Measurements from ENCODE around the gene UBALD2. TPM values are rescaled to one million over a fixed set of nuclear protein-coding genes. Genes with fewer than 3 reads are reported as not detected.

Gene UBALD2
- total and polyA plus RNA-seq, 5 donors from 2014 or later, result 3.9 to 247 (median 8.5) TPM

DNA sequence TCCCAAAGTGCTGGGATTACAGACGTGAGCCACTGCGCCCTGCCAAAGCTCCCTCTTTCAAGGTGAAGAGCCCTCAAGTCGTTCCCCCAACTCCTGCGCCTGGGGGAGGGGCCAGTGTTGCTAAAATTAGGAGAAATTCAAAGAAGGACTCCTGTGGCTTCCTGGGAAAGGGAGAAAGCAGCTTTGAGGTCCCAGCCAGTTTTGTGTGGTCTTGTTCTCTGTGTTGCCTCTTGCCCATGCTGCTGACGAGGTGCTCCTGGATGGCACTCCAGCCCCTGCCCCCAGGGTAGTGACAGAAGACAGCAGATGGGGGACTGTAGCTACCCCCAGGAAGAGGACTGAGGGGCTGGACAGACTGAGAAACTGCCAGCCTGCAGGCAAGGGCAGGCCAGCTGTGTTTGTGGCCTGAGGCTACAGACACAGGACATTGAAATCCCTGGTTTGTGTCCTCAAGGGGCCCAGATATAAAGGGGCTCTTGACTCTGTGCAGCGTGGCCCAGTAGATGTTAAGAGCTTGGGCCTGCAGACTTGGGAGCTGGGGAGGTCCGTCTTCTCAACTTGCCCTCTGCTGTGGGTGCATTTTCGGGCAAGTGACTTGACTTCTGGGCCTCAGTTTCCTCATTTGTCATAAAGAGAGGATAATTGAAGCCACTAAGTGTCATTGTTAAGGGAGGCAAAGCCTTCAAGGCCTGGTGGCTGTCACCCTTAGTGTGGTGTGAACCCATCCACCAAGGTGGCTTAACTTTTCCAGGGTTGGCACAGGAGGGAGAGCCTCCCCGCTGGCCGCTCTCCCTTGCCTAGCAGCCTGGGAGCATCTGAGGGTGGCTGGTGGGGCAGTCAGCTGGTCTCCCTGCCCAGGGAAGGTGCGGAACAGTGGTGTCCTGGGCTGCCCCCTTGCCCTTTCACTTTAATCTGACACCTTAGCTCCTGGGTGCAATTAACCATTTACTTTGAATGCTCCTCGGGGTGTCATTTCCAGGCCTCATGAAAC is 4.1 kb downstream of the UBALD2 start:
- Mint-ChIP-seq H3K36me3 (peaks cover 9% of the 10 kb centered on the region), H3K4me3 (peak overlapping the region; percentile 86 to 95 (median 92))

DNA sequence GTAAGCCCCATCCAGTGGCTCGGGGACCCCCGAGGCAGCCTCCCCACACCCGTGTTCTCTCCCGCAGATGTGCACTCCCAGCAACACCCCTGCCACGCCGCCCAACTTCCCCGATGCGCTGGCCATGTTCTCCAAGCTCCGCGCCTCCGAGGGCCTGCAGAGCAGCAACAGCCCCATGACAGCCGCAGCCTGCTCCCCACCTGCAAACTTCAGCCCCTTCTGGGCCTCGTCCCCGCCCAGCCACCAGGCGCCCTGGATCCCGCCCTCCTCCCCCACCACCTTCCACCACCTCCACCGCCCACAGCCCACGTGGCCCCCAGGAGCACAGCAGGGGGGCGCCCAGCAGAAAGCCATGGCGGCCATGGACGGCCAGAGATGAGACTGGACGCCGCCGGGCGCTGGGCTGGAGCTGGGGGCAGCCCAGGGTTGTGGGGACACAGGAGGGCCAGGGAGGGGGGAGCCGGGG is 5.0 kb downstream of the UBALD2 start:
- peak in 1 of 3 donors; percentile 25 for DNase-seq
- H3K36me3 ChIP-seq (ENCODE audit: control insufficient read depth, insufficient read depth, low read length), result peaks cover 11% of the 10 kb centered on the region
- H3K27me3 Mint-ChIP-seq, result peaks cover 5% of the 10 kb centered on the region
- H3K4me1 Mint-ChIP-seq, result peaks cover 5 to 73% (median 29%) of the 10 kb centered on the region in 4 donors
- H3K9me3 Mint-ChIP-seq, result peaks cover 0 to 1% (median 0%) of the 10 kb centered on the region in 7 donors
- no peak overlapping the region for H3K4me3 ChIP-seq (ENCODE audit: low read depth, low read length)
- H3K4me1 ChIP-seq (ENCODE audit: control insufficient read depth, insufficient read depth, low read length, poor library complexity, severe bottlenecking), result peaks cover 89% of the 10 kb centered on the region
- peaks cover 9% of the 10 kb centered on the region for H3K36me3 Mint-ChIP-seq
- H3K27ac Mint-ChIP-seq, result peak overlapping the region in 2 of 3 donors; percentile 44 to 96
- H3K27me3 ChIP-seq (ENCODE audit: control insufficient read depth, insufficient read depth, low read length), result no peaks in the 10 kb centered on the region
- ATAC-seq (ENCODE audit: low read depth in 2 of 2), result no peak
- peak overlapping the region in 3 of 4 donors; percentile 63 to 93 (median 91) for H3K4me3 Mint-ChIP-seq
- no peaks in the 10 kb centered on the region for H3K9me3 ChIP-seq (ENCODE audit: control insufficient read depth in 2 of 2, low read length in 2 of 2)
- peak overlapping the region; percentile 92 for H3K27ac ChIP-seq (ENCODE audit: insufficient read depth, low read length, poor library complexity, severe bottlenecking)

More for the DNA sequence above, 4.1 kb downstream of the UBALD2 start:
- H3K9me3 Mint-ChIP-seq, result peaks cover 0 to 1% (median 0%) of the 10 kb centered on the region in 7 donors
- H3K36me3 ChIP-seq (ENCODE audit: control insufficient read depth, insufficient read depth, low read length), result peaks cover 11% of the 10 kb centered on the region
- peaks cover 85% of the 10 kb centered on the region for H3K4me1 ChIP-seq (ENCODE audit: control insufficient read depth, insufficient read depth, low read length, poor library complexity, severe bottlenecking)
- H3K27me3 ChIP-seq (ENCODE audit: control insufficient read depth, insufficient read depth, low read length), result no peaks in the 10 kb centered on the region
- DNase-seq (peak in 1 of 3 donors; percentile 39), ATAC-seq (ENCODE audit: low read depth in 2 of 2) (no peak)
- peaks cover 10 to 69% (median 29%) of the 10 kb centered on the region in 4 donors for H3K4me1 Mint-ChIP-seq
- no peak overlapping the region for H3K4me3 ChIP-seq (ENCODE audit: low read depth, low read length)
- peak overlapping the region; percentile 83 to 96 (median 95) for H3K27ac Mint-ChIP-seq
- H3K9me3 ChIP-seq (ENCODE audit: control insufficient read depth in 2 of 2, low read length in 2 of 2), result no peaks in the 10 kb centered on the region
- peak overlapping the region; percentile 91 for H3K27ac ChIP-seq (ENCODE audit: insufficient read depth, low read length, poor library complexity, severe bottlenecking)
- H3K27me3 Mint-ChIP-seq, result peaks cover 5% of the 10 kb centered on the region

DNA sequence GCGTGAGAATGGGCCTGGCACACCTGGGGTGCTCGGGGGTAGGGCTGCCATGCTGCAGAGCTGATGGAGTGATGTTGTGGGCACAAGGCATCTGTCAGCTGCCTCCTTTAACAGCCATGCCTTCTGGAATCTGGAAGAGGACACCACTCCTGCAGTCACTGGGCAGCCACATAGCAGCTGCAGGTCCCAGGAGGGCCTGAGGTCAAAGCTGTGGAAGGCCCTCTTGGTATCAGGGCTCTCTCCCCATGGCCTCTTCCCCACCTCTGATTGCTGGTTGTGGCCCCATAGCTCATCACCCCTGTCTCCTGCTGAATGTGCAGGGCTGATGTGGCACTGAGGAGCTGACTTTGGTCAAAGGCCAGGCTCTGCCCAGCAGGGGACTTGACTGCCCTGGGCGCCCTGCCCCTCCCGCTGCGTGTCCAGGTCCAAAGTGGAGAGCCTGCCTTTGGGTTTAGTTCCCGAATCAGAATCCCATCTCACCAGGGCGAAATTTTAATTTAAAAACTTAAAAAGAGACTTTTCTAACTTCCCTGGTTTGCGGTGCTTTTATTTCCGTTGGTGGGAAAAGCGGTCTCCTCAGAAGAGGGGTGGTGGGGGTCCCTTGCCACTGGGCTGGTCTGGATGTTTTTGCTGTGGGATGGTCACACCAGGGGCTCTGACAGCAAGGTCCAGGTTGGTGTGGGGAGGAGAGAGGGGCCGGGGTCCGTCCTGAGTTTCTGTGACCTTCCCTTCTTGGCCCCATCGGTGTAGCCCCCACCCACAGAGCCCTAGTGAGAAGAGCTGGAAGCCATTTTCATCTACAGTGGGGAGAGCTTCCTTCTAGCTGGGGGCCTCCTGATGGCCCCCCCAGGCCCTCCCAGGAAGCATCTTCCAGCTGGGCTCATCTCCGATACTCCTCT is 5.9 kb downstream of the UBALD2 start:
- Histone ChIP-seq H3K27ac (ENCODE audit: insufficient read depth, low read length, poor library complexity, severe bottlenecking) (peak overlapping the region; percentile 92), H3K36me3 (ENCODE audit: control insufficient read depth, insufficient read depth, low read length) (peaks cover 11% of the 10 kb centered on the region), H3K4me3 (ENCODE audit: low read depth, low read length) (peak overlapping the region; percentile 11), H3K4me1 (ENCODE audit: control insufficient read depth, insufficient read depth, low read length, poor library complexity, severe bottlenecking) (peaks cover 90% of the 10 kb centered on the region), H3K27me3 (ENCODE audit: control insufficient read depth, insufficient read depth, low read length) (no peaks in the 10 kb centered on the region), H3K9me3 (ENCODE audit: control insufficient read depth in 2 of 2, low read length in 2 of 2) (no peaks in the 10 kb centered on the region)
- H3K9me3 Mint-ChIP-seq, result peaks cover 0 to 1% (median 0%) of the 10 kb centered on the region in 7 donors
- ATAC-seq (ENCODE audit: low read depth in 2 of 2) (peak in 1 of 2 donors; percentile 1), DNase-seq (peak in 1 of 3 donors; percentile 40)
- H3K36me3 Mint-ChIP-seq, result peaks cover 9% of the 10 kb centered on the region
- H3K27me3 Mint-ChIP-seq, result peaks cover 5% of the 10 kb centered on the region
- peak overlapping the region; percentile 52 to 97 (median 84) for H3K27ac Mint-ChIP-seq
- peaks cover 5 to 76% (median 29%) of the 10 kb centered on the region in 4 donors for H3K4me1 Mint-ChIP-seq
- peak overlapping the region; percentile 84 to 93 (median 87) for H3K4me3 Mint-ChIP-seq

DNA sequence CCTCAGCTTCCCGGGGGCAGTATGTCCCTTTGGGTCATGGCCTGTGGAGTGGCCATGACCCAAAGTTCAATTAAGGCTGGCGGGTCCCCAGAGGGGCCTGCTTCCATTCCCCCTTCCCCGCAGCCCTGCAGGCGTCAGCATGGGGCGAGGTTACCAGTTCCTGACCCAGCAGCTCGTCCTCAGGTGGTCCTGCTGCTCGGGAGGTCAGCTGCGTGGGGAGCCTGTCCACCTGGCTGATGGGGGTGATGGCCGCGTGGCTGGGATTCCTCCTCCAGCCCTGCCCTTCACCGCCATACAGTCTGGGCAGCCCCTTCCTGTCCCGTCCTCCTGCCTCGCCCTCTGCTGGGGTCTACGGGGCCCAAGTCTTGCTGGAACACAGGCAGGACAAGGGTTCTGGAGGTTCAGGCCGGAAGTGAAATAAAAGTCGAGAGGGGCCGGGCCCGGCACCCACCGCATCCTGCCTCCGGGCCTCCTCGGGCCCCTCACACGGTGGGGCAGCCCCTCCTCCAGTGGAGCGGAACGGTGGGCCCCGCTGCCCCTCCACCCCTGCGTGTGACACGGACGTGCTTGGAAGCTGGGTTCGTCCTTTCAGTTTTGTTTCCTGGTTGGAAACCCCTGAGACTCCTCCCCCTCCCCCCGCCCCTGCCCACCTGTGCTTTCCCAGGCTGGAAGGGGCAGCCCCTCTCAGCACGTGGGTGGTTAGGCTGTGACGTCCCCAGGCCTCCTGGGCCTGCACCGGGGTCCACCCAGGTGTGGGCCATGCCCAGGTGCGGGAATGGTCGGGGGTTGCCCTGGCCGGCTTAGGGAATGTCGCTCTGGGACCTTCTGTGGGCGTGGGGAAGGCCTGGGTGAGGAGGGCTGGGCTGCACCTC is 6.8 kb downstream of the UBALD2 start:
- peak overlapping the region; percentile 84 to 93 (median 87) for H3K4me3 Mint-ChIP-seq
- Histone ChIP-seq H3K4me3 (ENCODE audit: low read depth, low read length) (no peak overlapping the region), H3K9me3 (ENCODE audit: control insufficient read depth in 2 of 2, low read length in 2 of 2) (no peaks in the 10 kb centered on the region), H3K27me3 (ENCODE audit: control insufficient read depth, insufficient read depth, low read length) (no peaks in the 10 kb centered on the region), H3K27ac (ENCODE audit: insufficient read depth, low read length, poor library complexity, severe bottlenecking) (peak overlapping the region; percentile 92), H3K4me1 (ENCODE audit: control insufficient read depth, insufficient read depth, low read length, poor library complexity, severe bottlenecking) (peaks cover 82% of the 10 kb centered on the region), H3K36me3 (ENCODE audit: control insufficient read depth, insufficient read depth, low read length) (peaks cover 11% of the 10 kb centered on the region)
- peak overlapping the region; percentile 87 to 97 (median 90) for H3K27ac Mint-ChIP-seq
- H3K36me3 Mint-ChIP-seq, result peaks cover 9% of the 10 kb centered on the region
- no peaks in the 10 kb centered on the region for H3K9me3 Mint-ChIP-seq
- H3K4me1 Mint-ChIP-seq, result peaks cover 5 to 80% (median 29%) of the 10 kb centered on the region in 4 donors
- peak in 2 of 3 donors; percentile 62 to 83 for DNase-seq
- peaks cover 5% of the 10 kb centered on the region for H3K27me3 Mint-ChIP-seq
- peak; percentile 34 to 51 for ATAC-seq (ENCODE audit: low read depth in 2 of 2)

DNA sequence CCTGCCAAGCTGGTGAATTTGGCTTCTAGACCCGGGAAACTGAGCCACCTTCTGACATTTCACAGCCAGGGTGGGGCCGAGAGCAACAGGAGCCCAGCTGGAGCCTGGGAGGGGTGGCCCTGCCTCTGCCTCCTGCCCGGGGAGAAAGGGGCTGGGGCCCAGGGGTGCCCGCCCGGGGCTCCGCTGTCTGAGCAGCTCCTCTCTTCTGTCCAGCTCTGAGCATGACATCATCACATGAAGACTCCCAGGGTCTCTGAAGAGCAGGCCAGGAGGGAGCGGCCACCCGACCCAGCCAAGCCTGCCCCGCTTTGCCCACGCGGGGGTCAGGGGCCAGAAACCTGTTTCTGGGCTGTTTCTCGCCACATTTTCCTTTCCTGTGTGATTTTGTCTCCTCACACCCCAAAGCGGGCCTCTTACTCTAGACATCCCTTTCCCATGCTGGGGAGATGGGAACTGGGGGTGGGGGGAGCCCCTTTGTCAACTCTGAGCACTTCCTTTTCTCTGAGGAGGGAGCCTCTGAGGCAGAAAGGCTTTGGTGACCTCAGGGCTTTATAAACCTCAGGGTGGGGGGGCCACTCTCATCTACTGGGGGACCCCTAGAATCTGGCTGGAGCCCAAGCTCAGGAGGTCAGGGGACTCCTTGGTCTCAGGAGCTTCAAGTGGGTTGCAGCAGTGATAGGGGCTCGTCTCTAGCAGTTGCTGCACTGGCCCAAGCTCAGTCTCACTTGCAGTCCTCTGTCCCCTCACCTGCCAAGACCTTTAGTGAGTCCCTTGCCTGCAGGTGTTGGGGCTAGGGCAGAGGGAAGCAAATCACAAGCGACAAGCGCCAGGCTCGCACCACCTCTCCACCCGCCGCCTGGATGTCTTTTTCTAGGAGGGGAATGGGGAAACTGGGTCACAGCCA is 7.6 kb downstream of the UBALD2 start:
- Histone ChIP-seq H3K27ac (ENCODE audit: insufficient read depth, low read length, poor library complexity, severe bottlenecking) (peak overlapping the region; percentile 92), H3K9me3 (ENCODE audit: control insufficient read depth in 2 of 2, low read length in 2 of 2) (no peaks in the 10 kb centered on the region), H3K4me1 (ENCODE audit: control insufficient read depth, insufficient read depth, low read length, poor library complexity, severe bottlenecking) (peaks cover 73% of the 10 kb centered on the region), H3K27me3 (ENCODE audit: control insufficient read depth, insufficient read depth, low read length) (no peaks in the 10 kb centered on the region), H3K36me3 (ENCODE audit: control insufficient read depth, insufficient read depth, low read length) (peaks cover 11% of the 10 kb centered on the region), H3K4me3 (ENCODE audit: low read depth, low read length) (no peak overlapping the region)
- peaks cover 5% of the 10 kb centered on the region for H3K27me3 Mint-ChIP-seq
- ATAC-seq (ENCODE audit: low read depth in 2 of 2) (peak; percentile 19), DNase-seq (peak in 1 of 3 donors; percentile 64)
- peaks cover 8% of the 10 kb centered on the region for H3K36me3 Mint-ChIP-seq
- H3K4me3 Mint-ChIP-seq, result peak overlapping the region; percentile 75 to 85 (median 84)
- no peaks in the 10 kb centered on the region for H3K9me3 Mint-ChIP-seq
- peaks cover 4 to 78% (median 27%) of the 10 kb centered on the region in 4 donors for H3K4me1 Mint-ChIP-seq
- peak overlapping the region; percentile 87 to 97 (median 90) for H3K27ac Mint-ChIP-seq

DNA sequence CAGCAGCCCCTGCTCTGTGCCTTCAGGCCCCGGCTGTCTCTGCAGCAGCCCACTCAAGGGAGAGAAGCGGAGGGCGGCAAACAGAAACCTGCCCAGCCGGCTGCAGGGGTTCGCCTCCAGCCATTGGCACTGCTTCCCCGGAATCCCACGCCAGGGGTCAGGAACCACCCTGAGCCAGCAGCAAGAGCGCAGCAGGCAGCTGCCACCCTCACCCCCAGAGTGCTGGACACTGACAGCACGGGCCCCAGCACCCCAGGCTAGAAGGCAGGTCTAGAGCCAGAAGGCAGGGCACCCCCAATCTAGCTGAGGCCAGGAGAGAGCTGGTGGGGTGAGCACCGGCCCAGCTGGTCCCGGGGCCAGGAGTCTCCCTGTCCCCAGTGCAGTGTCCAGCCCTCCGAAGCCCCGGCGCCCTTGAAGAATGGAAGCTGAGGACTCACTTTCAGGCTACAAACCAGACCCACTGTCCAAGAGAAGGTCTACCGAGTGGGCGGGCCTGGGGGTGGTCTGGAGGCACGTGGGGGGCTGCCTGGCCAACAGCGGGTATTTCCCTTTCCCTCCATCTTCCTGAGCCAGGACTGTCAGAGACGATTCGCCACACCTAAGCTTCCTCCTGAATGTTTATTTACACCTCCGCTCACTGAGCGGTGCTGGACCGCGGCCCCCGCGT is 8.4 kb downstream of the UBALD2 start:
- Mint-ChIP-seq H3K27ac (peak overlapping the region; percentile 87 to 97 (median 90)), H3K9me3 (no peaks in the 10 kb centered on the region), H3K4me3 (peak overlapping the region; percentile 38 to 84 (median 72)), H3K4me1 (peaks cover 0 to 75% (median 21%) of the 10 kb centered on the region in 4 donors), H3K36me3 (peaks cover 4% of the 10 kb centered on the region), H3K27me3 (peaks cover 5% of the 10 kb centered on the region)
- DNase-seq, result no peak
- Histone ChIP-seq H3K27me3 (ENCODE audit: control insufficient read depth, insufficient read depth, low read length) (no peaks in the 10 kb centered on the region), H3K4me1 (ENCODE audit: control insufficient read depth, insufficient read depth, low read length, poor library complexity, severe bottlenecking) (peaks cover 66% of the 10 kb centered on the region), H3K9me3 (ENCODE audit: control insufficient read depth in 2 of 2, low read length in 2 of 2) (no peaks in the 10 kb centered on the region), H3K4me3 (ENCODE audit: low read depth, low read length) (no peak overlapping the region), H3K36me3 (ENCODE audit: control insufficient read depth, insufficient read depth, low read length) (peaks cover 11% of the 10 kb centered on the region), H3K27ac (ENCODE audit: insufficient read depth, low read length, poor library complexity, severe bottlenecking) (peak overlapping the region; percentile 92)
- ATAC-seq (ENCODE audit: low read depth in 2 of 2), result no peak
